H1 (cell line): ENCODE data around the gene CAPN14. TPM values are rescaled to one million over a fixed set of nuclear protein-coding genes. Genes with fewer than 3 reads are reported as not detected.

ENCODE experiments used
- CTCF ChIA-PET: fragments of 300-600 bp; sonication (Branson Sonifier 250); formaldehyde crosslinking; loops from one replicate; lab custom pipeline; 2021; ENCODE audit not compliant: partially characterized antibody; lab: Charles Lee
- POLR2A ChIA-PET: fragments of 300-600 bp; sonication (Branson Sonifier 250); formaldehyde crosslinking; loops from one replicate; lab custom pipeline; 2021; ENCODE audit warnings: inconsistent platforms; ENCODE audit not compliant: partially characterized antibody; lab: Charles Lee
- DNase-seq, 2 experiments: peaks; one replicate each; pipeline versions ENCODE4 v3.0.0 to v3.0.0-alpha.2; 2010 to 2022; ENCODE audit warnings: low spot score in 2 of 2, low read depth in 1 of 2, mixed read lengths in 1 of 2
- FAIRE-seq: peaks from 2 replicates; lab custom pipeline; 2011; peaks lifted over from hg19 to GRCh38; lab: Jason Lieb, UNC
- H2AFZ ChIP-seq: 2 replicates; pipeline ENCODE4 v1.8.1; 2012; ENCODE audit warnings: low read length, inconsistent platforms
- H2AK5ac ChIP-seq: 2 replicates; pipeline ENCODE4 v1.6.1; 2013; ENCODE audit warnings: low read depth, low read length
- H2BK120ac ChIP-seq: replicated peaks from 2 replicates; pipeline ENCODE3; 2013; ENCODE audit warnings: low read depth, low read length, inconsistent platforms
- H2BK12ac ChIP-seq: 2 replicates; pipeline ENCODE4 v1.6.1; 2013; ENCODE audit warnings: low read depth, low read length
- H2BK15ac ChIP-seq: 2 replicates; pipeline ENCODE4 v1.6.1; 2013; ENCODE audit warnings: low read length
- H2BK20ac ChIP-seq: 2 replicates; pipeline ENCODE4 v1.6.1; 2013; ENCODE audit warnings: low read length
- H2BK5ac ChIP-seq: 2 replicates; pipeline ENCODE4 v1.6.1; 2013; ENCODE audit warnings: low read depth, low read length
- H3K14ac ChIP-seq: 2 replicates; pipeline ENCODE4 v1.6.1; 2013; ENCODE audit warnings: inconsistent platforms; ENCODE audit not compliant: insufficient read length
- H3K18ac ChIP-seq: 2 replicates; pipeline ENCODE4 v1.6.1; 2013; ENCODE audit warnings: low read length; ENCODE audit errors: extremely low read depth
- H3K23ac ChIP-seq: 2 replicates; pipeline ENCODE4 v1.6.1; 2013; ENCODE audit warnings: inconsistent platforms; ENCODE audit not compliant: insufficient read length
- H3K23me2 ChIP-seq: 2 replicates; pipeline ENCODE4 v1.6.1; 2013; ENCODE audit warnings: low read depth, low read length
- H3K27ac ChIP-seq: 2 replicates; pipeline ENCODE4 v1.6.1; 2011; ENCODE audit warnings: low read depth, low read length, inconsistent platforms
- H3K27me3 ChIP-seq, 4 experiments: replicated peaks in 1 of 4; 1 replicate in 1 of 4; 2 replicates in 3 of 4; pipeline versions ENCODE4 v1.6.1 to v1.8.1; 2011 to 2013; ENCODE audit warnings: low read length in 3 of 4, mild to moderate bottlenecking in 3 of 4, inconsistent platforms in 2 of 4, mixed read lengths in 2 of 4, moderate library complexity in 1 of 4; ENCODE audit not compliant: control insufficient read depth in 3 of 4, insufficient read depth in 3 of 4; ENCODE audit errors: extremely low read depth in 1 of 4
- H3K36me3 ChIP-seq, 4 experiments: 2 replicates each; pipeline versions ENCODE4 v1.6.1 to v1.8.1; 2011 to 2013; ENCODE audit warnings: mild to moderate bottlenecking in 4 of 4, low read length in 3 of 4, moderate library complexity in 2 of 4, control low read depth in 1 of 4, inconsistent platforms in 1 of 4; ENCODE audit not compliant: insufficient read depth in 4 of 4, control insufficient read depth in 2 of 4
- H3K4ac ChIP-seq: replicated peaks from 2 replicates; pipeline ENCODE3; 2013; ENCODE audit warnings: low read length, low read depth, mixed read lengths, inconsistent platforms; ENCODE audit not compliant: insufficient read length
- H3K4me1 ChIP-seq, 4 experiments: replicated peaks in 1 of 4; 1 replicate in 1 of 4; 2 replicates in 3 of 4; pipeline versions ENCODE4 v1.6.1 to v1.8.1; 2011 to 2013; ENCODE audit warnings: low read length in 3 of 4, inconsistent platforms in 2 of 4, mixed read lengths in 1 of 4; ENCODE audit not compliant: insufficient read depth in 4 of 4, control insufficient read depth in 3 of 4
- H3K4me2 ChIP-seq, 2 experiments: 2 replicates each; pipeline versions ENCODE4 v1.6.1 to v1.8.1; 2011 to 2013; ENCODE audit warnings: low read depth in 2 of 2, low read length in 2 of 2, control low read depth in 1 of 2, inconsistent platforms in 1 of 2, mild to moderate bottlenecking in 1 of 2; ENCODE audit not compliant: insufficient read depth in 1 of 2
- H3K4me3 ChIP-seq, 4 experiments: fragments of 200-600, 300-600 bp in 1 of 4; sonication (generic), shearing (Covaris generic), sonication (Bioruptor Twin) in 1 of 4; 2 replicates each; pipeline versions ENCODE4 v1.5.1 to v1.8.1; 2011 to 2016; ENCODE audit warnings: low read length in 4 of 4, low read depth in 3 of 4, control low read depth in 2 of 4, inconsistent platforms in 2 of 4, mild to moderate bottlenecking in 2 of 4, mixed read lengths in 1 of 4, moderate library complexity in 1 of 4; ENCODE audit not compliant: insufficient read depth in 2 of 4; ENCODE audit errors: extremely low read depth in 1 of 4
- H3K56ac ChIP-seq: replicated peaks from 2 replicates; pipeline ENCODE3; 2013; ENCODE audit warnings: low read depth, mild to moderate bottlenecking, mixed read lengths, low read length, inconsistent platforms; ENCODE audit not compliant: insufficient read length
- H3K79me1 ChIP-seq: 2 replicates; pipeline ENCODE4 v1.6.1; 2013; ENCODE audit warnings: low read depth, low read length, control low read depth
- H3K79me2 ChIP-seq, 2 experiments: 2 replicates each; pipeline versions ENCODE4 v1.6.1 to v1.8.1; 2012 to 2013; ENCODE audit warnings: low read length in 2 of 2, mild to moderate bottlenecking in 2 of 2, inconsistent platforms in 1 of 2; ENCODE audit not compliant: insufficient read depth in 2 of 2, control insufficient read depth in 1 of 2
- H3K9ac ChIP-seq, 4 experiments: replicated peaks in 1 of 4; 1 replicate in 1 of 4; 2 replicates in 3 of 4; pipeline versions ENCODE4 v1.6.1 to v1.8.1; 2011 to 2013; ENCODE audit warnings: low read depth in 3 of 4, low read length in 3 of 4, control low read depth in 2 of 4, mild to moderate bottlenecking in 2 of 4, moderate library complexity in 2 of 4, inconsistent platforms in 1 of 4; ENCODE audit errors: extremely low read depth in 1 of 4
- H3K9me3 ChIP-seq, 2 experiments: 2 replicates each; pipeline versions ENCODE4 v1.6.1 to v1.8.1; 2012 to 2013; ENCODE audit warnings: mild to moderate bottlenecking in 2 of 2, moderate library complexity in 2 of 2, control low read depth in 1 of 2, inconsistent platforms in 1 of 2, low read depth in 1 of 2, low read length in 1 of 2, mixed read lengths in 1 of 2; ENCODE audit not compliant: insufficient read depth in 2 of 2
- H4K20me1 ChIP-seq, 2 experiments: replicated peaks in 1 of 2; 2 replicates each; pipeline versions ENCODE3 to v1.8.1; 2011 to 2013; ENCODE audit warnings: inconsistent platforms in 2 of 2, low read length in 2 of 2, mild to moderate bottlenecking in 1 of 2; ENCODE audit not compliant: insufficient read depth in 2 of 2, control insufficient read depth in 1 of 2
- H4K5ac ChIP-seq: 2 replicates; pipeline ENCODE4 v1.6.1; 2013; ENCODE audit warnings: low read length, low read depth, mixed read lengths, inconsistent platforms; ENCODE audit not compliant: insufficient read length
- H4K8ac ChIP-seq: 2 replicates; pipeline ENCODE4 v1.8.0; 2013; ENCODE audit warnings: mild to moderate bottlenecking, moderate library complexity, low read length, inconsistent platforms; ENCODE audit not compliant: insufficient read depth; ENCODE audit errors: extremely low read depth
- H4K91ac ChIP-seq: replicated peaks from 2 replicates; pipeline ENCODE3; 2013; ENCODE audit warnings: low read length, mixed read lengths, inconsistent platforms; ENCODE audit not compliant: insufficient read length
- BCL11A ChIP-seq, 2 experiments: IDR thresholded peaks; one replicate each; pipeline ENCODE4 v1.6.1; 2011; ENCODE audit warnings: low read depth in 2 of 2, low read length in 2 of 2, mild to moderate bottlenecking in 2 of 2
- CREB1 ChIP-seq: IDR thresholded peaks from 2 replicates; pipeline ENCODE4 v1.6.1; 2012; ENCODE audit warnings: inconsistent platforms
- POU5F1 ChIP-seq: IDR thresholded peaks from 2 replicates; pipeline ENCODE4 v1.6.1; 2011; ENCODE audit warnings: low read depth, mild to moderate bottlenecking, low read length, moderate library complexity
- SP1 ChIP-seq: IDR thresholded peaks from 2 replicates; pipeline ENCODE4 v1.6.1; 2011; ENCODE audit warnings: low read depth, low read length
- YY1 ChIP-seq: IDR thresholded peaks from 2 replicates; pipeline ENCODE4 v1.6.1; 2011; ENCODE audit warnings: low read depth, mild to moderate bottlenecking, low read length
- whole genome bisulfite sequencing, 2 experiments: shearing (Covaris generic) in 1 of 2; methylation state at CpG; one replicate each; pipeline versions ENCODE4 v1.1.6 to v1.1.7; 2013 to 2015; ENCODE audit warnings: low lambda C conversion rate in 2 of 2, mixed read lengths in 2 of 2, inconsistent platforms in 1 of 2, low coverage in 1 of 2, missing lambda C conversion rate in 1 of 2; ENCODE audit not compliant: insufficient replicate concordance in 2 of 2, insufficient coverage in 1 of 2, insufficient read length in 1 of 2; ENCODE audit errors: extremely low coverage in 1 of 2, missing lambda C conversion rate in 1 of 2; 5-methylcytosine and 5-hydroxymethylcytosine counted together
- polyA plus RNA-seq, 7 experiments: library from polyadenylated mRNA; depleted of rRNA in 3 of 7; stranded (reverse) in 5 of 7; unstranded in 2 of 7; fragments of >200 nt in 5 of 7; fragments of 200-250 nt in 2 of 7; gene quantifications; 1 replicate in 5 of 7; 2 replicates in 1 of 7; 4 replicates in 1 of 7; pipeline versions ENCODE4 v1.2.1 to v1.2.3, GENCODE V29; 2011 to 2013; ENCODE audit warnings: missing spikeins in 2 of 7, mixed read lengths in 2 of 7
- total RNA-seq: library from RNA; stranded (reverse); fragmentation: NEBNext Ultra II Directional; extraction: Animal tissue kit (Norgen Biotek cat#: 25700); gene quantifications from 2 replicates; pipeline ENCODE4 v1.2.1, GENCODE V29; 2021

Gene CAPN14
- total and polyA plus RNA-seq, 2 of the 8 experiments (the other 6 are each of a cell fraction or from before 2014, with no cell fraction given): 0.07 TPM; not detected in 1

DNA sequence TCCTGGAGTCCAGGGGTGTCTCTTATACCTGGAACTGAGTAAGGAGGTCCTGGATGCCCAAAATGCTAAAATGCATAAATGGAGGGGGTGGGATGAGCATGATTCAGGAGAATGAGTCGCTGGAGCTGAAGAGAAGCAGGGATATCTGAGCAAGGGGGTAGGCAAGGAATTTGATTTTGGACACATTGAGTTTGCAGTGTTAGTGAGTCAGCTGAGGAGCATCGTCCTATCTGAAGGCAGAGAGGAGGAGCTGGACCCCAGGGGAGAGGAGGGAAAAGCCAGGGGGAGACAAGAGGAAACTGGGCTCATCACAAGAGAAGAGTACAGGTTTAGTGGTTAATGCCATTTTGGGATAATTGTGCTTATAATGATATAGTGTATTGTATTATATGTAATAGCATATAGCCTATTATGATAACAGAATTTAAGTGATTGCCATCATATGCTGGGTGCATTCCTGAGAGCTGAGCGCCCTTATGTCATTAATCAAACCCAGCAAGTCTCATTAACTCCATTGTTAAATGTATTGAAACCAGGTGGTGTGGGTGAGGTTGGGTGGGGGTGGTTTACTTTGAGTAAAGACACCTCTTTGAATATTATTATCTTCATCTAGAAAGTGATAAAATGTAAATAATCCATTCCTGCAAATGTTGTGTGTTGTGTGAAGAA is 29.0 kb upstream of the CAPN14 start:
- H3K9ac ChIP-seq: no peak overlapping the region
- H3K4me2 ChIP-seq: no peak overlapping the region
- H4K8ac ChIP-seq: no peak overlapping the region; the same call in 1 of the 2 replicates
- no peak overlapping the region for H3K23ac ChIP-seq
- no peaks in the 10 kb centered on the region; the same call in 1 of the 2 replicates for H3K79me1 ChIP-seq
- no peak overlapping the region for H3K27ac ChIP-seq
- no peak overlapping the region for H3K4ac ChIP-seq
- ChIA-PET POLR2A (interaction anchor here (0.7 kb wide), 1 partner anchor 297 kb away, joined by 3 read pairs; no protein-coding TSS in a partner anchor), CTCF (interaction anchor here (0.8 kb wide), 1 partner anchor 12 kb away, joined by 3 read pairs; the partner anchor contains the start of gene EHD3)
- no peak overlapping the region for H4K91ac ChIP-seq
- H2BK5ac ChIP-seq: no peak overlapping the region
- no peak overlapping the region for H3K14ac ChIP-seq
- no peak overlapping the region for H3K18ac ChIP-seq
- no peak overlapping the region for H2BK20ac ChIP-seq
- H3K79me2 ChIP-seq: no peaks in the 10 kb centered on the region
- no peak overlapping the region for H2BK12ac ChIP-seq
- DNase-seq: no peak
- 79% methylated on average over 3 of the region's 3 CpGs; no CpG with 5 or more reads in 1 of the 2 experiments for WGBS, 2 experiments
- no peak overlapping the region for H3K4me3 ChIP-seq
- no peaks in the 10 kb centered on the region for H3K9me3 ChIP-seq
- no peaks in the 10 kb centered on the region for H3K23me2 ChIP-seq
- H4K20me1 ChIP-seq: peaks cover 0 to 2% of the 10 kb centered on the region in 2 experiments
- no peak overlapping the region for H2AK5ac ChIP-seq
- no peaks in the 10 kb centered on the region for H3K4me1 ChIP-seq
- no peak for FAIRE-seq
- H4K5ac ChIP-seq: no peak overlapping the region
- no peak overlapping the region for H2BK120ac ChIP-seq
- no peak overlapping the region for H3K56ac ChIP-seq
- H3K27me3 ChIP-seq: no peaks in the 10 kb centered on the region
- H2AFZ ChIP-seq: no peak overlapping the region
- no peak overlapping the region for H2BK15ac ChIP-seq
- no peaks in the 10 kb centered on the region for H3K36me3 ChIP-seq
- TF ChIP-seq CREB1: no peak
- no peak for TF ChIP-seq SP1
- no peak for TF ChIP-seq POU5F1
- TF ChIP-seq BCL11A (IDR thresholded peaks at IDR 0.05; ENCODE audit: low read depth in 2 of 2, low read length in 2 of 2): no peak
- no peak for TF ChIP-seq YY1
